Measurements from ENCODE around the gene SH3D21.

GRCh38 chr1:36359383-36359782 lies 53.2 kb downstream of the SH3D21 start:
- TF ChIP-seq CTCF (IDR thresholded peaks at IDR 0.05 in 4 of 5, conservative IDR thresholded peaks at IDR 0.05 in 1 of 5), result no peak
- no peak for TF ChIP-seq POLR2A (IDR thresholded peaks at IDR 0.05)
